K562 (cell line): ENCODE measurements around the gene SERAC1. TPM values are rescaled to one million over a fixed set of nuclear protein-coding genes. Genes with fewer than 3 reads are reported as not detected.
A peak's percentile ranks its signal among the peaks of the same experiment; 100 is the strongest.

Source experiments
- ATAC-seq: fragments of 200-7000 bp; cut with Tn5 transposase; 3 replicates; pipeline ENCODE4 v1.9.1; 2020; ENCODE audit warnings: moderate library complexity
- BruUV-seq: library from RNA; stranded (reverse); fragments of 400-500 nt; replicated peaks from 2 replicates; lab custom pipeline; 2021; lab: Mats Ljungman, UMichigan
- CTCF ChIA-PET: fragments of 300-600 bp; formaldehyde crosslinking; extraction: SDS; loops from one replicate; lab custom pipeline; 2021; ENCODE audit warnings: low intra/inter-chr PET ratio; lab: Yijun Ruan, JAX
- POLR2A ChIA-PET: fragments of 300-600, 350-650 bp; sonication (Branson Sonifier 250); formaldehyde crosslinking; extraction: SDS; loops from one replicate; lab custom pipeline; 2021; ENCODE audit warnings: antibody characterized with exemption, inconsistent platforms; lab: Yijun Ruan, JAX
- DNase-seq, 4 experiments: peaks; one replicate each; pipeline versions ENCODE4 v3.0.0 to v3.0.0-alpha.2; 2011 to 2018; ENCODE audit warnings: low spot score in 3 of 4, mixed read lengths in 3 of 4; ENCODE audit errors: extremely low read depth in 1 of 4
- FAIRE-seq: peaks from 2 replicates; lab custom pipeline; 2011; peaks lifted over from hg19 to GRCh38; lab: Jason Lieb, UNC
- H2AFZ ChIP-seq: 2 replicates; pipeline ENCODE4 v1.6.0; 2011; ENCODE audit warnings: low read depth, low read length, control low read depth, inconsistent platforms
- H3K27ac ChIP-seq: fragments of 200-600 bp; 3 replicates; pipeline ENCODE4 v1.8.0; 2011; ENCODE audit warnings: low read depth, mild to moderate bottlenecking, control low read depth, inconsistent platforms, low read length, moderate library complexity, mixed read lengths; ENCODE audit errors: extremely low read depth
- H3K27me3 ChIP-seq, 2 experiments: fragments of 300-600 bp in 1 of 2; 2 replicates in 1 of 2; 3 replicates in 1 of 2; pipeline versions ENCODE4 v1.6.0 to v1.8.0; 2011; ENCODE audit warnings: inconsistent platforms in 2 of 2, low read length in 2 of 2, mild to moderate bottlenecking in 1 of 2, mixed read lengths in 1 of 2, moderate library complexity in 1 of 2; ENCODE audit not compliant: control insufficient read depth in 2 of 2, insufficient read depth in 2 of 2
- H3K36me3 ChIP-seq: fragments of 300-600 bp; 3 replicates; pipeline ENCODE4 v1.8.0; 2011; ENCODE audit warnings: mild to moderate bottlenecking, low read length, inconsistent platforms; ENCODE audit not compliant: control insufficient read depth, insufficient read depth
- H3K4me1 ChIP-seq, 2 experiments: fragments of 200-600 bp in 1 of 2; replicated peaks in 1 of 2; 2 replicates in 1 of 2; 3 replicates in 1 of 2; pipeline versions ENCODE4 v1.5.1 to v1.8.0; 2011; ENCODE audit warnings: inconsistent platforms in 2 of 2, low read length in 2 of 2, mild to moderate bottlenecking in 1 of 2, mixed read lengths in 1 of 2, moderate library complexity in 1 of 2; ENCODE audit not compliant: control insufficient read depth in 2 of 2, insufficient read depth in 2 of 2
- H3K4me2 ChIP-seq: 2 replicates; pipeline ENCODE4 v1.6.1; 2011; ENCODE audit warnings: low read length, control low read depth, inconsistent platforms, mixed read lengths; ENCODE audit not compliant: insufficient read depth
- H3K4me3 ChIP-seq: fragments of 200-600 bp; sonication (generic), shearing (Covaris generic); 2 replicates; pipeline ENCODE4 v1.5.1; 2016; ENCODE audit warnings: control low read depth, inconsistent platforms
- H3K79me2 ChIP-seq: fragments of 200-600 bp; 3 replicates; pipeline ENCODE4 v1.8.0; 2011; ENCODE audit warnings: low read length, inconsistent platforms; ENCODE audit not compliant: control insufficient read depth, insufficient read depth
- H3K9ac ChIP-seq, 2 experiments: 2 replicates each; pipeline versions ENCODE4 v1.6.0 to v1.6.1; 2011; ENCODE audit warnings: low read depth in 2 of 2, low read length in 2 of 2, control low read depth in 1 of 2, inconsistent platforms in 1 of 2, mild to moderate bottlenecking in 1 of 2, mixed read lengths in 1 of 2; ENCODE audit not compliant: insufficient read depth in 1 of 2
- H3K9me1 ChIP-seq: one replicate; pipeline ENCODE4 v1.6.0; 2011; ENCODE audit warnings: inconsistent platforms, mild to moderate bottlenecking, low read length, moderate library complexity; ENCODE audit not compliant: control insufficient read depth, insufficient read depth
- H3K9me3 ChIP-seq: replicated peaks from 2 replicates; pipeline ENCODE4 v1.5.1; 2011; ENCODE audit warnings: low read depth, low read length, inconsistent platforms; ENCODE audit not compliant: control insufficient read depth, insufficient read depth
- H4K20me1 ChIP-seq: replicated peaks from 2 replicates; pipeline ENCODE4 v1.6.1; 2011; ENCODE audit warnings: low read length, inconsistent platforms, mixed read lengths; ENCODE audit not compliant: control insufficient read depth, insufficient read depth
- KLF10 ChIP-seq: fragments of 250-450 bp; sonication (Bioruptor Pico); IDR thresholded peaks from 2 replicates; pipeline ENCODE4 v1.6.1; 2021; ENCODE audit warnings: matching md5 sums
- MCM2 ChIP-seq: fragments of 450-650 bp; IDR thresholded peaks from 2 replicates; pipeline ENCODE4 v1.6.1; 2017; ENCODE audit warnings: low read depth, mild to moderate bottlenecking
- NFXL1 ChIP-seq: fragments of 450-650 bp; formaldehyde crosslinking; IDR thresholded peaks from 2 replicates; pipeline ENCODE4 v1.4.0; 2021; ENCODE audit warnings: mild to moderate bottlenecking
- PTBP1 ChIP-seq: fragments of 200-400 bp; formaldehyde crosslinking; IDR thresholded peaks from 2 replicates; pipeline ENCODE4 v1.6.1; 2017; ENCODE audit warnings: low read depth, low read length
- SIN3A ChIP-seq, 2 experiments: fragments of 150-350 bp in 1 of 2; IDR thresholded peaks; 2 replicates each; pipeline ENCODE4 v1.6.1; 2011 to 2016; ENCODE audit warnings: borderline replicate concordance in 2 of 2, low read depth in 2 of 2, low read length in 2 of 2, mild to moderate bottlenecking in 2 of 2, moderate library complexity in 2 of 2; ENCODE audit not compliant: control insufficient read depth in 1 of 2
- TCFL5 ChIP-seq: fragments of 250-450 bp; sonication (Bioruptor Pico); conservative IDR thresholded peaks from 2 replicates; pipeline ENCODE4 v1.6.1; 2021; ENCODE audit warnings: mild to moderate bottlenecking, moderate library complexity, matching md5 sums
- ZNF253 ChIP-seq: fragments of 250-450 bp; sonication (Bioruptor Pico); conservative IDR thresholded peaks from 2 replicates; pipeline ENCODE4 v1.6.1; 2021; ENCODE audit warnings: mild to moderate bottlenecking
- ZNF444 ChIP-seq: fragments of 250-450 bp; sonication (Bioruptor Pico); IDR thresholded peaks from 2 replicates; pipeline ENCODE4 v1.4.0; 2020; ENCODE audit warnings: mild to moderate bottlenecking, moderate library complexity
- WGBS: fragments of 100-300 bp; shearing (Covaris generic); methylation state at CpG from one replicate; pipeline ENCODE4 v1.1.6; 2016; ENCODE audit warnings: low coverage, mixed read lengths; ENCODE audit not compliant: insufficient coverage; ENCODE audit errors: missing lambda C conversion rate; 5-methylcytosine and 5-hydroxymethylcytosine counted together
- in situ Hi-C: fragments of 300-500 bp; cut with MboI; formaldehyde crosslinking; loops from 4 replicates; pipeline ENCODE4 v1.15.0; 2018; ENCODE audit warnings: inconsistent platforms, mixed read lengths
- intact Hi-C: fragments of 100-400 bp; cut with micrococcal nuclease; formaldehyde crosslinking; loops from 2 replicates; pipeline ENCODE4 v1.14.2; 2022
- polyA plus RNA-seq, 8 experiments: library from polyadenylated mRNA; depleted of rRNA in 4 of 8; stranded (reverse) in 5 of 8; unstranded in 3 of 8; fragments of >200 nt; fragmentation: Nextera tagmentation in 2 of 8; fragmentation: Illumina TruSeq in 1 of 8; extraction: Ambion mirVana in 2 of 8; extraction: Trizol in 1 of 8; gene quantifications; 2 replicates each; pipeline versions ENCODE4 v1.2.1 to v1.2.3, GENCODE V29; 2011 to 2014; ENCODE audit warnings: inconsistent platforms in 1 of 8, missing spikeins in 1 of 8
- total RNA-seq, 7 experiments: library from RNA; depleted of rRNA in 6 of 7; stranded (reverse); fragments of >200 nt in 6 of 7; fragmentation: Illumina TruSeq in 2 of 7; extraction: Trizol in 2 of 7; gene quantifications; 2 replicates each; pipeline versions ENCODE4 v1.2.1 to v1.2.3, GENCODE V29; 2011 to 2021; ENCODE audit warnings: low replicate concordance in 1 of 7
- TF ChIP-seq, protein P1 (sequence below), 3 experiments: IDR thresholded peaks in 2 of 3; conservative IDR thresholded peaks in 1 of 3; 2 replicates each; pipeline ENCODE4 v1.5.1; 2011 to 2012; ENCODE audit warnings: low read length in 3 of 3, mild to moderate bottlenecking in 3 of 3, control low read depth in 2 of 3, improper control_type of control experiment in 1 of 3, inconsistent platforms in 1 of 3, low read depth in 1 of 3, mixed read lengths in 1 of 3, moderate library complexity in 1 of 3; ENCODE audit not compliant: insufficient read depth in 2 of 3
- TF ChIP-seq, protein P2 (sequence below): sonication (generic); formaldehyde crosslinking; IDR thresholded peaks from 2 replicates; pipeline ENCODE4 v1.8.1; 2023; ENCODE audit warnings: mild to moderate bottlenecking, missing genetic modification reagents
- TF ChIP-seq, protein P3 (sequence below), 2 experiments: fragments of 450-650 bp; formaldehyde crosslinking in 1 of 2; IDR thresholded peaks; 2 replicates each; pipeline versions ENCODE4 v1.4.0 to v1.6.1; 2014 to 2020; ENCODE audit warnings: mild to moderate bottlenecking in 2 of 2, borderline replicate concordance in 1 of 2, low read depth in 1 of 2

The SERAC1 gene
- total and polyA plus RNA-seq, 9 of the 15 experiments (the other 6 are each of a cell fraction or from before 2014, with no cell fraction given), result 1.8 to 6.2 (median 2.8) TPM

DNA sequence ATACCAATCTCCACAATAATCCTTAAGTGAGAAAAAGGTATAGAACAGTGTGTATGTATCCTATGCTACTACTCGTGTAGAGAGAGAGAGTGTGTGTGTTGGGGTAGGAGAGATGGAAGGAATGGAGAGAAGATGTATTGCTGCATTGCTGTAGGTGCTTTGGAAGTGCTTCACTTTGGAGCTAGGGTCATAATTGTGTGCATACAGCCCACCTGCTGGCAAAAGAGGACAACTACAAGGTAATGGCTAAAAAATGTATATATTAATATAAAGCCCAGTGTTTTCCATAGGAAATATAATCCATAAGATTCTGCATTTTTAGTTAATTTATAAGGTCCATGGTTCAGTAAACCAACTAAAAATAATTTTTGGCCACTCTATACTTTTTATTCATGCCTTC, 36.1 kb downstream of the SERAC1 start:
- no peaks in the 10 kb centered on the region for H3K9me3 ChIP-seq
- intact Hi-C loops, result loop anchor here (5.0 to 10.0 kb wide), 3 partner anchors 150 to 817 kb away; partner anchors contain the start of gene SYNJ2
- H3K9ac ChIP-seq, result no peak overlapping the region
- no peaks in the 10 kb centered on the region for H3K9me1 ChIP-seq
- ChIA-PET CTCF (interaction anchor here (0.6 to 0.7 kb wide), 2 partner anchors 60 to 817 kb away, joined by 3 read pairs; no protein-coding TSS in a partner anchor), POLR2A (interaction anchor here (0.6 to 1.0 kb wide), 3 partner anchors 29 to 661 kb away, joined by 3 read pairs; no protein-coding TSS in a partner anchor)
- no peak overlapping the region for H3K4me2 ChIP-seq
- no peak overlapping the region for H2AFZ ChIP-seq
- H3K4me1 ChIP-seq, result no peaks in the 10 kb centered on the region
- ATAC-seq (peak; percentile 96), DNase-seq (peak; percentile 31 to 66 (median 54)), FAIRE-seq (peak; percentile 83)
- no peaks in the 10 kb centered on the region; a peak in 1 of 5 replicates for H3K27me3 ChIP-seq
- H3K36me3 ChIP-seq, result no peaks in the 10 kb centered on the region
- BruUV-seq, result no TSS peak
- H3K79me2 ChIP-seq, result no peaks in the 10 kb centered on the region
- H3K27ac ChIP-seq, result no peak overlapping the region
- WGBS, result 5% methylated on average over 1 of the region's 1 CpG
- H4K20me1 ChIP-seq, result no peaks in the 10 kb centered on the region
- no peak overlapping the region for H3K4me3 ChIP-seq
- in situ Hi-C loops, result no loop called here
- TF ChIP-seq TCFL5 (no peak), NFXL1 (CRISPR knock-in tag) (no peak), ZNF444 (no peak), ZNF253 (no peak), MCM2 (no peak), KLF10 (CRISPR knock-in tag) (no peak), PTBP1 (no peak), SIN3A (IDR thresholded peaks at IDR 0.05; ENCODE audit: borderline replicate concordance in 2 of 2, control insufficient read depth in 1 of 2, low read depth in 2 of 2, low read length in 2 of 2) (no peak)
- TF ChIP-seq, protein P1, sequence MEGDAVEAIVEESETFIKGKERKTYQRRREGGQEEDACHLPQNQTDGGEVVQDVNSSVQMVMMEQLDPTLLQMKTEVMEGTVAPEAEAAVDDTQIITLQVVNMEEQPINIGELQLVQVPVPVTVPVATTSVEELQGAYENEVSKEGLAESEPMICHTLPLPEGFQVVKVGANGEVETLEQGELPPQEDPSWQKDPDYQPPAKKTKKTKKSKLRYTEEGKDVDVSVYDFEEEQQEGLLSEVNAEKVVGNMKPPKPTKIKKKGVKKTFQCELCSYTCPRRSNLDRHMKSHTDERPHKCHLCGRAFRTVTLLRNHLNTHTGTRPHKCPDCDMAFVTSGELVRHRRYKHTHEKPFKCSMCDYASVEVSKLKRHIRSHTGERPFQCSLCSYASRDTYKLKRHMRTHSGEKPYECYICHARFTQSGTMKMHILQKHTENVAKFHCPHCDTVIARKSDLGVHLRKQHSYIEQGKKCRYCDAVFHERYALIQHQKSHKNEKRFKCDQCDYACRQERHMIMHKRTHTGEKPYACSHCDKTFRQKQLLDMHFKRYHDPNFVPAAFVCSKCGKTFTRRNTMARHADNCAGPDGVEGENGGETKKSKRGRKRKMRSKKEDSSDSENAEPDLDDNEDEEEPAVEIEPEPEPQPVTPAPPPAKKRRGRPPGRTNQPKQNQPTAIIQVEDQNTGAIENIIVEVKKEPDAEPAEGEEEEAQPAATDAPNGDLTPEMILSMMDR (IDR thresholded peaks at IDR 0.05 in 2 of 3, conservative IDR thresholded peaks at IDR 0.05 in 1 of 3; ENCODE audit: insufficient read depth in 2 of 3, low read depth in 1 of 3, low read length in 3 of 3), result peak; percentile 69 to 86 (median 75)
- TF ChIP-seq, protein P2, sequence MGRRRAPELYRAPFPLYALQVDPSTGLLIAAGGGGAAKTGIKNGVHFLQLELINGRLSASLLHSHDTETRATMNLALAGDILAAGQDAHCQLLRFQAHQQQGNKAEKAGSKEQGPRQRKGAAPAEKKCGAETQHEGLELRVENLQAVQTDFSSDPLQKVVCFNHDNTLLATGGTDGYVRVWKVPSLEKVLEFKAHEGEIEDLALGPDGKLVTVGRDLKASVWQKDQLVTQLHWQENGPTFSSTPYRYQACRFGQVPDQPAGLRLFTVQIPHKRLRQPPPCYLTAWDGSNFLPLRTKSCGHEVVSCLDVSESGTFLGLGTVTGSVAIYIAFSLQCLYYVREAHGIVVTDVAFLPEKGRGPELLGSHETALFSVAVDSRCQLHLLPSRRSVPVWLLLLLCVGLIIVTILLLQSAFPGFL (CRISPR knock-in tag), result no peak
- TF ChIP-seq, protein P3, sequence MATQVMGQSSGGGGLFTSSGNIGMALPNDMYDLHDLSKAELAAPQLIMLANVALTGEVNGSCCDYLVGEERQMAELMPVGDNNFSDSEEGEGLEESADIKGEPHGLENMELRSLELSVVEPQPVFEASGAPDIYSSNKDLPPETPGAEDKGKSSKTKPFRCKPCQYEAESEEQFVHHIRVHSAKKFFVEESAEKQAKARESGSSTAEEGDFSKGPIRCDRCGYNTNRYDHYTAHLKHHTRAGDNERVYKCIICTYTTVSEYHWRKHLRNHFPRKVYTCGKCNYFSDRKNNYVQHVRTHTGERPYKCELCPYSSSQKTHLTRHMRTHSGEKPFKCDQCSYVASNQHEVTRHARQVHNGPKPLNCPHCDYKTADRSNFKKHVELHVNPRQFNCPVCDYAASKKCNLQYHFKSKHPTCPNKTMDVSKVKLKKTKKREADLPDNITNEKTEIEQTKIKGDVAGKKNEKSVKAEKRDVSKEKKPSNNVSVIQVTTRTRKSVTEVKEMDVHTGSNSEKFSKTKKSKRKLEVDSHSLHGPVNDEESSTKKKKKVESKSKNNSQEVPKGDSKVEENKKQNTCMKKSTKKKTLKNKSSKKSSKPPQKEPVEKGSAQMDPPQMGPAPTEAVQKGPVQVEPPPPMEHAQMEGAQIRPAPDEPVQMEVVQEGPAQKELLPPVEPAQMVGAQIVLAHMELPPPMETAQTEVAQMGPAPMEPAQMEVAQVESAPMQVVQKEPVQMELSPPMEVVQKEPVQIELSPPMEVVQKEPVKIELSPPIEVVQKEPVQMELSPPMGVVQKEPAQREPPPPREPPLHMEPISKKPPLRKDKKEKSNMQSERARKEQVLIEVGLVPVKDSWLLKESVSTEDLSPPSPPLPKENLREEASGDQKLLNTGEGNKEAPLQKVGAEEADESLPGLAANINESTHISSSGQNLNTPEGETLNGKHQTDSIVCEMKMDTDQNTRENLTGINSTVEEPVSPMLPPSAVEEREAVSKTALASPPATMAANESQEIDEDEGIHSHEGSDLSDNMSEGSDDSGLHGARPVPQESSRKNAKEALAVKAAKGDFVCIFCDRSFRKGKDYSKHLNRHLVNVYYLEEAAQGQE (IDR thresholded peaks at IDR 0.05; ENCODE audit: borderline replicate concordance), result peak; percentile 39; the same call in 1 of the 2 replicates
- TF ChIP-seq, protein P3 (CRISPR knock-in tag; IDR thresholded peaks at IDR 0.05; ENCODE audit: low read depth), result no peak
